SKM-1 treated with dmso at 0.1 percent for 144 hours (cell line): Measurements from ENCODE around the gene KCNJ6.

Experiments used
- DNase-seq: peaks from one replicate; lab custom pipeline; 2025; ENCODE audit not compliant: unreplicated experiment; lab: John Stamatoyannopoulos, UW

The KCNJ6 gene

DNA sequence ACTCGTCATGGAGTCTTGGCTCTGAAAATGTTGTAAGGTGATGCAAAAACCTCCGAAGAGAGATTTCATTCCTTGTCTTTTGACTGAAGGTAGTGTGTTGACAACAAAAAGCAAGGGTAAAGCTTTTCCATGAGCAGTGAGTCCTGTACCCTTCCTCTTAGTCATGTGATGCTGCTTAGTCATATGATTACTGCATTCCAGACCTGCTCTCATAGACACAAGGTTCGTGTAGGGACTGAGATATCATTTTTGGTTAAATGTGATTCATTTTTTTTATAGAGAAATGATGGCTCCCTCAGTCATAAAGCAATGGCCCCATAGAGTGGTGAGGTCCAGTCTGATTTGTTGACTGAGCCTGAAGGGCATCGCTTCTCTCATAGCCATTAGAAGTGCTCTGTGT is 9.2 kb downstream of the KCNJ6 start:
- DNase-seq: no peak

DNA sequence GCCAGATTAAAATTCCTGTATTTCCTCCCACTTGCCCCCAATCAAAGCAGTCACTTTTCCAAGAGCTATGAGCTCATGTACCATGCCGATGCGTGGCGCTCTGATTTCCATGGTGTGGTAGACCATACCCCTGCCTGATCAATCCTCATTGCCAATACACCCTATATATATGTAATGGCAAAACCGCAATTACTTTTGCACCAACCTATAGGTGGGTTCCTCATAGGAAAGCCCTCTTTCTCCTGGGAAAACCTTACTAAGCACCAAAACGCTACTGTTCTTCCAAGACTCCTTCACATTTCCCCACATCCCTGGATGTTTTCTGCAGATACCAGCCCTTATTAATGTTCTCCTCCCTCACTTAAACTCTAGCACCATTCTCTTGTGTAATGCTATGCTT is 11.0 kb downstream of the KCNJ6 start:
- DNase-seq: no peak

DNA sequence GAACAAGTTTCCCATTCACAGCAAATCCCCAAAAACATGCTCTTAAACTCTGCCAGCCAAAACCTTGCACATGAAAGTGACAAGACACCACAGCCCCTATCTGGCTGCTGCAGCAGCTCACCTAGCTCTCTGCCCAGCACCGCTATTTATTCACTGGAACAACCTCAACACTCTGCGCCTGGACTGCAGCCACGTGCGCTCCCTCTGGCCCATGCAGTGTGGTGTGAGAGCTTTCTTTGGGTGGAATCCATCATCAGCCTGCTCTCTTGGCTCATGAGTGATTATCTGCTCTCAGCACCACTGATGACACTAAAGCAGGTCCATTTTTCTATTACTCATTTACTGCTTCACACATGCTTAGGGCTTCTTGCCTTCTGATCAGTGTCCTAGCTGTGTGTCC is 11.4 kb downstream of the KCNJ6 start:
- no peak for DNase-seq

DNA sequence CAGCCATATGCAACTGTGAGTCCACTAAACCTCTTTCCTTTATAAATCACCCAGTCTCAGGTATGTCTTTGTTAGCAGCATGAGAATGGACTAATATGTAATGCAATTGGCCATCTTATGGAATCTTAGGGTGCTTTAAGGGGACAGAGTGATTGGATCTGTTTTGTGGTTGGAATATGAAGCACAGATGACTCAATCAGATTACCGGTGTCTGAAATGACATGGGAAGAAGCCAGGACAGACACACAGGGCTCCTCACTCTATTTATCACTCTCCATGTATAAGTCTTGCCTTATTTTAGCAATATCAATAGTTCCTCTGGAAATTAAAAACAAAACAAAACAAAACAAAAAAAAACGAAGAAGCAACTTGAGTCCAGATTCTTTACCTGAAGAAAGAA is 12.9 kb downstream of the KCNJ6 start:
- DNase-seq: no peak

DNA sequence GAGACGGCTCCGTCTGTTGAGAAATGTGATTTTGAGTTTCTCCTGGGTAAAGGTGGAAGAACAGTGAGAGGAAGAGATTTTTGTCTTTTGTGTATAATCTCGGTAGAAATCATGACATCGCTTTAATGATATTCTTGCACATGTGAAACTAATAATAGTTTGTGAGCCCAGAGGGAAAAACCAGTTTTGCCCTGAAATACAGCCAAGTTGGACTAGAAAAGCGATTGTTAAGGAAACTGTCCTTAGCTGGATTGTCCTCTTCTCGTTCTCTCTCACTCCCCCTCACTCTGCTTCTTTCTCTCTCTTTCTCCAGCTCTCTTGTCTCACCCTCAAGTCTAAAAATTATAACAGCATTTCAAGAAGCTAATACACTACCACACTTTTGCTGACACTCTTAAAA is 17.1 kb downstream of the KCNJ6 start:
- no peak for DNase-seq

DNA sequence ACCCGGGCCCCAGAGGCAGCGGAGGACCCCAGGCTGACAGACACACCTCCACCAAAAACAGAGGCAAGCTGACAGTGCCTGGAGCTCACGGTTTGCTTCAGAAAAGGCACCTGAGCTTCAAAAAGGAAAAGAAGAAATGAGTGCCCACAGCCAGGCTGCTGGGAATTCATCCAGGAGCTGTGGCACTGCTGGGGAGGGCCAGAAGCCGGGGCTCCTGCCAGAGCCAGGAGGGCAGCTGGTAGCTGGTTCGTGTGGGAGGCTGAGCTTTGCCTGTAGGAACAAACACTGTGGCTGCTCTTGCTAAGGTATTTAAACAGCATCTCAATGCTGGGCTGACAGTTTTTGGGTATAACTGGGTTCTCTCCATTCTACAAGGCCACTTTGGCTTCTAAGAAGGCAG is 19.5 kb downstream of the KCNJ6 start:
- DNase-seq: no peak

DNA sequence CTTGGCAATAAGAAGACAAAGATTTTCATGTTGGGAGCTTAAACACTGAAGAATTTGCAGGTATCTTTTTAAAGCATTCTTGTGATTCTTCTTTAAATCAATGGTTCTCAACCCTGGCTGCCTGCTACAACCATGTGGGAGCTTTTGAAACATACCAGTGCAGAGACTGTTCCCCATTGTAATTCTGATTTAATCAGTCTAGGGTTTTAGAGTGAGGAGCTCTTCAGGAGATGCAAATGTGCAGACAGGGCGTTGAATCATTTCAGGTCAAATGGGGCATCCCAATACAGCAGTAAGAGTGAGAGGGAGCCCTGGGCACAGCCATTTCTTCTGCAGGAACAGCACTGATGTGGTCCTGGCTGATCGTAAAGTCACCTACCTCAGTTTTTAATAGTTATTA is 24.3 kb downstream of the KCNJ6 start:
- no peak for DNase-seq

DNA sequence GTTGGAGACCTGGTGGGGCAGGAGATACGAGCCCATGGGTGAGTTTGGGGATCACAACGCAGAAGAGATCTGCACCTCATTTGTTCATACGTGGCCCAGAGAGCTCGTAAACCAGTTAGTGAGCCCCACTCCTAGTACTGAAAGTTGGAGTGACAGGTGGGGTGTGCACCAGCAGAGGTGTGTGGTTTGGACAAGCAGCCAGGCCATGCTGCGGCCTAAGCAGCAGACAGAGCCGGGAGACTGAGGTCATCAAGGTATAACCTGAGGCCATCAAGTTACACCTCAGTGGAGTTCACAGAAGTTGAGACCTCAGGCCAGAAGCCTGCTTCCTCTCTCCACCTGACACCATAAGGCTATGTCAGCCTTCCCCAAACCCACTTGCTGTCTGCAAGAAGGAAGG is 27.6 kb downstream of the KCNJ6 start:
- DNase-seq: no peak

DNA sequence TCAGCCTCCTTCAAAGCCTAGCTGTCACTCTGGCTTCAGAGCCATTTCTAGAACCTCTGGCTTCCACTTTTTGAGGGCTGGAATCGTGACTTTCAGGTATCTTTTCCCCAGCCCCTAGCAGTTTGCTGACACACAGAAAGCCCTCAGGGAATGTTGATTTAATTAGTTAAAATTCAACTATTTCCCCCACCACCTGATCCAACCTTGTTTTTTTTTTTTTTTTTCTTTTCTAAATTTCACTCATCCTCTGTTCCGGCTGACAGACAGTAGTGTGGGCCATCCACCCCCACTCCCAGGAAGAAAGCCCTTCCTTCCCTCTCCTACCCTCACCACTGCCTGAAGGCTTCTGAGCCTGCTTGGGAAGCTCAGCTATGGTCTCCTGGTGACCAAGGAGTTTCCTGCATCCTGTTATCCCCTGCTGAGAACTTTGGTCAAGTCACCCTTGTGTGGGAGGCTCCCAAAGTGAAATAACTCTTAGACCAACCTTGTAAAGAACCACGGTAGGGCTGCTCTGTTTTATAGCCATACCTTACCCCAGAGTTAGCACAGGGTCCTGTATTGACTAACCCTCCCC is 29.4 kb downstream of the KCNJ6 start:
- DNase-seq: no peak

DNA sequence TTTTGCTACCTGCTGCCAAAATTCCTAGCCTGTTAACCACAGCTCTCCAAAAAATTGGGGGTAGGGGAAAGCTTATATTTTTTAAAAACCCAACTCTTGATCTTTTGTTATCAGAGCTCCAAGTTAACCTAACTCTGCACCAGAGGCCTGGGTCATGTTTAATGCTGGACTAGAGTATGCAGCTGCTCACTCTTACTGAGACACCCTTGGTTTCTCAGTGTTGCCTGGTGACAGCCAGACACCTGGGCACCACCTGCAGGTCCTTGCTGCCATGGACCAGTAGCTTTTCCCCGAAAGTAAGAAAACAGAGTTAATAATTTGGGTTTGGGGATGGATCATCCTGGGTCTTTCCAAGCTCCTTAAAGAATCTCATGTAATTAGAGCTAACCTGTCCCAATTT is 30.1 kb downstream of the KCNJ6 start:
- no peak for DNase-seq

DNA sequence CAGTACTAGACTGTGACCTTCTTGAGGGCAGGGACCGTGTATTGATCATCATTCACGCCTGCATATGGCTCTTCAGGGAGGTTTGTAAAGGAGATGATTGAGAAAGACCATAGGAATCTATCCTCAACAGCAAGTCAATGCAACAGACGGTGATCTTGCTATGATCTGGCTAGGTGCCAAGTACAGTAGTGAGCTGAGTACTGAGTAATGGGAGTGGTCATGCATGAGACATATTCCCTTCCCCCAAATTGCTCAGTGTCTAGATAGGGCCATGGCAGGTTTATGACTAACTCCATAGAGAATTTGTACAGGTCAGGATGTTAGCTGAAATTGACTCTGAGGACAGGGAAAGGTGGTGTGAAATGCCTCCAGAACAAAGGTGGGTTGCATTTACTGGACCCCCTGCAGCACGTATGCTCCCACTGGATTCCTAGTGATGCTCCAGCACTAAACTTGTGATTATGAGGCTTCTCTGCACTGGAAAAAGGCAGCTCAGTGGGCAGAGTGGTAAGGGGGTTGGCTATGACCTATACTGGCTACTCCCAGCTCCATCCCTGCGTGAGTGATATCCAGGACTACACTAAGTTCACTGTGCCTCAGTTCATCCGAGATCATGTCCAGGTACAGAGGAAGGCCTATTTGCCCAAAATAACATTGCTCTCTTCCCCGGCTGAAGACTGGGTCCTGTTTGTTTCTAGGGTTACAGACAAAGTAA is 37.2 kb downstream of the KCNJ6 start:
- no peak for DNase-seq

DNA sequence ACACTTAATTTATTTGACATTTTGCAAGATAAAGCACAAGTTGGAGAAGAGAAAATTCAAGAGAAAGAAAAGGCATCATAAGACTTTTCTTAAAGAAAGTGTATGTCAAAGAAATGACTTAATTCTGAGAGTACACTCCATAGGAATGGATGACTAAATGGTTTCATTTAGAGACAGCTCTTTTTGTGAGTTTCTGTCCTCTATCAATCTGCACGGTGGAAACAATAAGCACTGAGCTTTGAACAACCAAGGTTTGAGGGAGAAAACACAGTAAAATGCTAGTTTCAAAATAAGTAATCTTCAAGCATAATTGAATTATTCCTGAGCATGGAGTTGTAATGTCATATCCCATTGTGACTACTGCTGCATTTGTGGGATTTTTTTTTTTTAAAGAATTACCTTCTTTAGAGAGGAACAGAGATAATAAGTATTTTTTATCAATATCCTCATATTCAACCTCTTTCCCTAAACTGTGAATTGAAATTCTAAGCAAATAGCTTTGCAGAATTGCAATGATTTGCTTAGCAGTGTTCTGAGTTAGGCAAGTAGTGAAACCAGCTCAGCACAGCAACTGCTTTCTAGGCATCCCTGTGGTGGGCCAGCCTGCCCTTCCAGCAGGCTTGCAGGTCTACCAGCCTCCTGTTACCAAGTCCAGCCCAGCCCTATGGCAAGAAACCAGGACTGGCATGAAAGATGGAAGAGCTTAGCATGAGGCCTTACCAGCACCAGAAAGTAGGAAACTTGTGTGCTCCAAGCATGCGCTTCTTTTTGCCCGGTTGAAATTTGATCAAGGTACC is 38.2 kb downstream of the KCNJ6 start:
- DNase-seq: no peak

DNA sequence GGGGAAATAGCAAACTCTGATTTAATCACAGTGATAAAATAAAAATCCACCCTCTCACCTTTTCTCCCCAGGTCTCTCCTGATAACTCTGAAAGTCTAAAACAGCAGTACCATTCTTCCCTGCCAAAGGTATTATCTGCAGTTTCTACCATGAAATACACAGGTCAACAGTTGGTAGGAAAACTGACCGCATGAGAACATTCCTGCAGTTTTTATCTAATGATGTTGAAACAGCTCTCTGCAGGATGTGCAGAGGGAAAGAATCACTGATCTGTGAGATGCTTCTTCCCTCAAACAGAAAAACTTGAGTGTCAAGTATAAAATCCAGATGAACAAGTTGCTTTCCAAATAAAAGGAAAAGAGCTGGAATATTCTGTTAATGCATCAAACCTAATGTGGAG is 39.1 kb downstream of the KCNJ6 start:
- DNase-seq: no peak

DNA sequence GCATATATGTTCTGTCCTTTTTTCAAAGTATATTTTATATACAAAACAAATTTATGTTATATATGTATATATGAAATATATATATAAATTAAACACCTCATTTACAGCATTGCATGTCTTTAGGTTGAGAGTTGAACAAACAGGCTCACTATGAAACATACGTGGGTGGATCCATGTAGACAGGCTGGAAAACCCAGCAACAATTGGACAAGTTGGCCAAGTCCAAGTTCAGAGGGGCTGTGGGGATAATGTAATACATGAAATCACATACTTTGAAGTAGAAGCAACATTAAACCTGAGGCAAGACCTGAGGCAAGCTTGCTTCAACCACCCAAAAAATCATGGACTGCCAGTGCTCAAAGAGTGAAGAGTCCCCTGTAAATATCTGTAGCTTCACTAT is 39.7 kb downstream of the KCNJ6 start:
- no peak for DNase-seq

DNA sequence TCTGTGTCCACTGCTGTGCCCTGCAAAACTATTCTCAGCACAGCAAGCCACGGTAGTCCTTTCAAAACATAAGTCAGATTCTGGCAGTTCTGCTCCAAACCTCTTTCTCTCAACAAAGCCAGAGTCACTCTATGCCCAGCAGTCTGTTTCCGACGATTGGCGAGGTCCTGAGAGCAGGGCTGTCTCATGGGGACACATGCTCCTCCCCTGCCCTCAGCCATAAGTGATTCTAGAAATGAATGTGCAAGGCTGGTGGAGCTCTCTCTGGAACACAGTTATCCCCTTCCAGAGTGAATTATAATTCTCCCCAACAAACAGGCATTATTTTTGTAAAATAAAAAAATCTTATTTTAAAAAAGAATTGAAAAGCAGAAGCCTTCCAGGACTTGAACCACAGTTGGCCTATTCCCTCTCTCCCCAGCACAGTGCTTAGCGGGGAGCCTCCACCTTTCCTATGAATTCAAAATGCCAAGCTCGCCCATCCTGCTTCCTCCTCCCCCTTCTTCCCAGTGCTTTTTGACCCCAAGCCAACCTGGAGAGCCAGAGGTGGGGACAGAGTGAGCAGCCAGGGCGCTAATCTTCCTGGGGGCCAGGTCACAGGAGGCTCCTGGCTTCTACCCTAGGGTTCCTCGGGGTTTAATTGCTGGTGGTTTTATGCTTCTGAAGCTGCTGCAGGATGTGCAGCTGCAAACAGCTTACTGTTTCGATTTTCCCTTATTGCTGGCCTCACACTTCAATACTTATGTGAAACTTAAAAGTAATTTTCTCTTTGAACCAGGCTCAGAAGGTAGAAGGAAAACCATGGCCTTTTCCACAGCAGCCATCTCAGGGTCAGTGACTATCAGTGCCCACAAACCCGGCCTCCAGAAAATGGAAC is 41.1 kb downstream of the KCNJ6 start:
- DNase-seq: no peak

DNA sequence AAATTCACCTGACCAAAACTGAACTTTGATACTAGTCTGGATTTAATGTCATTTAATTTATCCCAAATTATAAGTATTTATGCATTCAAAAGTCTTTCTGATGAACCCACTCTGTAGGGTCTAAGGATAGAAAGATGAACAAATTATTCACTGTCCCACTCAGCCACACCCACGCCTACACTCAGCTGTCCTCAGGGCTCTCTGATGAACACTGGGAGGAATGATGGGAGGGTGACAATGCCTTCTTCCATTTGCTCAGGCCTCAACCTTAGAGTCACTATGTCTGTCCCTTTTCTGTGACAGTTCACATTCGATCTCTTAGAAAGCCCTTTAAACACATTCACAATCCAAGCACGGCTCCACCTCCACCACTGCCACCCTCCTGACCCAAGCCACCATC is 41.8 kb downstream of the KCNJ6 start:
- DNase-seq: no peak

DNA sequence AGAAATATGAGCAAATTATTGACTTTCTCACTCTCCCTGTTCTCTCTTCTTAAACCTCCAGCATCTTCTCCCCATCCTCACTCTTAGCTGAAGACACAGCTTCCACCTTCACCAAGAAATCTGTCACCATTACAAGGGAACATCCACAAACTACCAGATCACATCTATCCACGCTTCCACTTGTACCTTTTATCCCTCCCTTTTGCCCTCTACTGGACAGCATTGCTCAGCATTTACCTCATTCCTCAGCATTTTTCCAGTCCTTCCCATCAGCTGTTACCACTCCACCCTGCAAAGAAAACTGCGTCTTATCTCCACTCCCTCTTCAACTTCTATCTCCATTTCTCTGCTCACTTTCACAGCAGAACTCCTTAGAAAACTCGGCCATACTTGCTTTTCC is 42.6 kb downstream of the KCNJ6 start:
- DNase-seq: no peak

DNA sequence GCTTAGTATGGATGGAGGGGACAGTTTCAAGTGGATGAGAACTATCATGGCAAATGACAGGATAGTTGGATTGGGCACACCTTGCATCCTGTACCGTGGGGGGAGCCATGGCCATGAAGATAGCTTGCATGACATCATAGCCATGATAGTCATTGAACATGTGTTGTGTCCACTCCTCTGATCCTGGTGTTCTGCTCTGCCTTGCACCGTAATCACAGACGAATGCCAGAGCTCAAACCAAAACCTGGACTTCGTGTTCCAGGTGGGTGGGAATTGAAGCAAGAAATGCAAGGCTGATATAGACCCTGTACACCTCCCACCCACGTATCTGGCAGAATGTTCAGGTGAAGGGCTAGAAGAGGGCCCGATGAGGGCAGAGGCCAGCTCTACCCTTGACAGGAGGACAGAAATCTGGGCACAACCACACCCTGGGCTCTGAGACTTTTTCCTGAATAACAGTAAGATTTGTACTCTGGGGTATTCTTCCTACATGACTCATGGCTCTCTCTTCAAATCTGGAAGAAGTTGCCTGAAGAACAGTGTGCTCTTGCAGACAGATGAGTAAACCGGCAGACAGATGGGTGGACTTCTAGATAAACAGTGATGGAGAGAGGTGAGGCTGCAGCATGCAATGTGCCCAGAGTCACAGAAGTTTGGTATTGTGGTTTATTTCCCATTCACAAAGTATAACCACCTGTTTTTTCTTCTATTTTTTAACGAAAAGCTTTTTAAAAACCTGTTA is 45.0 kb downstream of the KCNJ6 start:
- no peak for DNase-seq

DNA sequence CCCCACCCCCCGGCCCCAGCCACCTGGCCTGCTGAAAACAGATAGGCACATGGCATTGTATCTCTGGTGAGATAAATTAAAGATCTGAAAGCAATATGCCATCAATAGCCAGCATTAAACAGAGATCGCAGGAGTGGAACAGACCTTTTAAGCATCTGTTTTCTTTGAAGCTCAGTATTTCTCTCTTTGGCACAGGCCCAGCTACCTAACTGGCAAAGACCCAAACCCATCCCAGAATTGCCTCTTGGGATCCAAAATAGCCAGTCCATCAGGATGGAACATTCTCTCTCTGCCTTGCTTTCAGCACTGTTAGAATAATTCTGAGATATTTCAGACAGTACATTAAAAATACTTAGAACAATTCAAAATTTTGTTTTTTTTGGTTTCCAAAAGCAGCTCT is 46.0 kb downstream of the KCNJ6 start:
- no peak for DNase-seq

DNA sequence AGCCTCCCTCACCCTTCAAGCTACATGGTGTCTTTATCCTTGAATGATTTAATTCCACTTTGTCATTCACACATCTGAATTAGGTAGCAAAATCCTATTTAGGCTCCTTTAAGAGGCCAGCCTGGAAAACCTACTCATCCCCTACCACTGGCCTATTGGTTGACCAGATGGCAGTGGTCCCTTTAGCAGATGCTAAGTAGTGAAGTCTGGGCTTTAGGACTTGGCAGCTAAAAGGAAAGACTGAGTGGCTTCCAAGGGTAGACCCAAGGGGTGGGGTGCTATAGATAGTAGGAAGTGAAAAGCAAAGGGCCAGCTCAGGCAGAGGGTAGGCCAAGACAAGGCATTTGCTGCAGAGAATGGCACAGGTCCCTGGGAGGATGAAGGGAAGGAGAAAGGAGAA is 46.6 kb downstream of the KCNJ6 start:
- no peak for DNase-seq
